HG03175 (cell line): Measurements from ENCODE around the gene WDR76.

Experiments
- ATAC-seq: cut with Tn5 transposase; IDR thresholded peaks from one replicate; pipeline ENCODE4 v1.9.1; 2021; ENCODE audit warnings: mild to moderate bottlenecking, moderate library complexity; ENCODE audit not compliant: unreplicated experiment

Gene WDR76

DNA sequence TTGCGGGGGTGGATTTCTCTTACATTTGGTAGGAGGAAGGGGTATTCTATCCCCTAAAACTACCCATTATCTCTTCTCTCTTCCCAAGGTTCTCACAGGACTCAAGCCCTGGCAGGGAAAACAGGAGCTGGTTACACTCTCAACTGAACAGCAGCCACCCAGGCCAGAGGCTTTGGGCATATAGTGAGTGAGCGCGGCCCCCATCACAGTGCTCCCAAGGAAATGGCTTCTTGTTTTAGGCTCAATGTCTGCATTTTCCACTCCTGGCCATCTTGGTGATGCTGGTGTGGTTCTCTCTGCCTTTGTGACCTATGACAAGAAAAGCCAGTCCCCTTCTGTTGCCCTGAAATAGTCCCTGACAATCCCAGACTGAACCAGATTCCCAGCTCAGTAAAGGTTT, 50.1 kb downstream of the WDR76 start:
- ATAC-seq: no peak

DNA sequence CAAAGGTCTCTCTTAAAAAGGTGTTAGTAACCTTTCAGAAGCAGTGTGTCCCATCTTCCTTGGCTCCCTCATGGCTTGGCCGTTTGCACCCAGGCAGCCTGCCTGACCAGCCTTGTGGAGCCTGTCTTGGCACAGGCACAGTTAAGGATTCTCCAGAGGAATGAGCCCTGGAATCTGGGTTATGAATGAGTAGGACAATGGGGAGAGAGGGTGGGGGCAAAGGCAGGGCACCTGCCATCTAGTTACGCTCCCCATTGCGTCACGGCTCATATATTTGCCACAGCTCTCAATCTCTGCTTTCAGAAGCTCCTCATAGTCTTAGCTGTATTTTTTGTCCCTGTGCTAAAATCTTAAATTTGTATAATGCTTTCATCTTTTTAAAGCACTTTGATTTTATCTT, 50.6 kb downstream of the WDR76 start:
- ATAC-seq: no peak

DNA sequence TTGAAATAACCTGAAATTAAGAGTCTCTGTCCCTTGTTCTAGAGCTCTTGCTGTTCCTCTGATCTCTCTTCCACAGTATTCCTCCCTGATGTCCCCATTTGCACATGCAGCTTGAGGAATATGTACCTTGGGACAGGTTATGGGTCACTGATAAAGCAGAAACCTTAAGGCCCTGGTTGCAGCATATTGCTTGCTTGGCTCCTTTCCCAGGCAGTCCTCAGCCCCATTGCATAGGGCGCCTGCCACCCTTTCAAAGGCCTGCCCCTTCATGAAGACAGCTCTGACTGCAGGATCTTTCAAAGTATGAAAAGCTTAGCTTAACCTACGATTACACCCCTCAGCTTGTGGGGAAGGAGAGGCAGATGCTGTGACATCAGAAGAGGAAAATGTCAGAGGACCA, 51.6 kb downstream of the WDR76 start:
- ATAC-seq: no peak

DNA sequence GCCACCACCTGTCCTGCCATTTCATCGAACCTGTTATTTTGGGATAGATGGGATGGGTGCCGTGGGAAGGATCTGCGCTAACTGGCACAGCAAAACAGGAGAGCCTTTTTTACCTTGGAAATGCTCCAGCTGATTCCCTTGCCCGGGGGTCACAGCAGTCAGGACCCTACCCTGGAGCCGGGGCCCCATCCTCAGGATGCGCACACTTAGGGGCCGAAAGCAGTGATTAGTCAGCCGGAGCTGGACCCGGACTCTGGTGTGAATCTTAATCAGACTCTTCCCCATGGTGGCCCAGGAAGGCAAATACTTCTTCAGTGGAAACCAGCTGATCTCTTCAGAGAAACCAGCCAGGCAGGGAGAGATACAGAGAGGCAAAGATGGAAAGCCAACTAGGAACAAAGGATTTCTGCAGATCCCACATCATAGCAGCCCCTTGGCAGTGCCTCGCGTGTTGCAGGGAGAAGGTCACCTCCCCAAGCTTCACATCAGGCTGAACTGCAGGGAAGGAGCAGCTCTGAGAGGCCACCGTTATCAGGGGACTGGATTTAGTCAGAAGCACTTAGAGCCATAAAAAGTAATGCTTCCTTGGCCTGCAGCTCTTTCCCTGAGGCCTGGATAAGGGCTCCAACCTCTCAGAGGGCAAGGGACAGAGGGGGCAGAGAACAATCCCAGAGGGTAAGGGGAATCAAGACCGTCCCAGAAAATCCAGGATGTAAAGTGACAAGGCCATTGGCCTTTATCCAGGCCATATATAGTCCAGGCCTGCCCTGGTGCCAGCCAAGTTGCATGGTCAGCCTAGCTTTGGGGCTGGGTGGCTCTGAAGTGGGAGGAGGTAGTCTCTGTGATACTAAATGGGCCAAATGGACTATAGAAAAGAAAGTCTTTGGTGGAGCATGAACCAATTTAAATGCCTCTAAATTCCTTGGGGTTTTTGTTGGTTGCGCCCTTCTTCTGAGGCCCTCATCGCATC, 52.9 kb downstream of the WDR76 start:
- ATAC-seq: no peak

GRCh38 chr15:43880406-43881194, 53.8 kb downstream of the WDR76 start:
- no peak for ATAC-seq

DNA sequence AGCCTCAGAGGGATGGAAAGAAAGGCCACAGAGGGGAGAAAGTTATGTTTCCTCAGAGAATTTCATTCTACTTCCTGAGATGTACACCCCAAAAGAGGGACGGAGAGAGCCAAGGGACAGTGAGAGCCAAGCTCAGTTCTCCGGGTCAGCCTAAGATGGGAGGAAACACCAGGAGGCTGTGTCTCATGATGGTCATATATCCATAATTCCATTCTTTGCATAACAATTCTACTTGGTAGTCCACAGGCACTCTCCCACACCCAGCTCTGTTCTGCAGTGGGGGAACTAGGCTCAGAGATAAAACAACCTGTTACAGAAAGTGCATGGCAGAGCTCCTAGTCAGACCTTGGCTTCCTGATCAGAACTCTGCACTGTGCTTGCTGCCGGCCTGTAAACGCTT, 54.4 kb downstream of the WDR76 start:
- no peak for ATAC-seq

DNA sequence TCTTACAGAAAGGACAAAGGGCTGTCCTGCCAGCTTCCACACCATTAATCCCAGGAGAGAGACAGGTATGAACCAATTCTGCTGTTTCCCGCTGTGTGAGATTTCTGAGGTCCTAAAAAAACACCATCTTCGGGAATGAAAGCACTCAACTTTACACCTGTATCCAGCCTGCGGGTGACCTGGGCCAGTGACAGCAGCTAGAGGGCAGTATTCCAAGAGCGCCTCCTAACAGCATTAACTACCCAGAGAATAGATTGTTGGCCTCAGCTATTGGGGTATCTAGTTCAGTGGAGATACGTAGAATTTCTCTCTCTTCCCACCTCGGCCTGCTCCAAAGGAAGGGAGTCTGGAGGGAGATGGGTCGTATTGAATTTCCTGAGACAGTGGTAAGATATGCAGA, 55.1 kb downstream of the WDR76 start:
- ATAC-seq: no peak

GRCh38 chr15:43883571-43883970, 56.8 kb downstream of the WDR76 start:
- no peak for ATAC-seq

GRCh38 chr15:43886558-43886957, 59.8 kb downstream of the WDR76 start:
- ATAC-seq: no peak

GRCh38 chr15:43887901-43888300, 61.1 kb downstream of the WDR76 start:
- no peak for ATAC-seq

DNA sequence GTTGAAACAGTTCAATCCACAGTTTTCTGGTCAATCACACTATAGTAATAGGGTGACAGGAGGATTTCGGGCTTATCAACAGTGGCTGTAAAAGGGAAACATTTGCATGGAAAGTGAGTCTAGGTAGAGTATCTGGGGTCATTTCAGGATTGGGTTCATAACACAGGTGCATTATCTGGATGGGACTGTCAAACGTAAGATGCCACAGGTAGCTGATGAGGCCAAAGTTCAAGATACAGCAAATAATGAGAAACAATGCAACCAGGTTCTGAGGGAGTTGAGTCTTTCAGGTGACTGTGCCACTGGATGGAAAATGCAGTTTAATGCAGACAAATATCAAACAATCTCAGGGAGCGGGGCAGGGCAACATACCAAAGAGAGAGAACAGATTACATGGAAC, 62.2 kb downstream of the WDR76 start:
- ATAC-seq: no peak

- ATAC-seq: no peak
These were observed 67.2 kb downstream of the WDR76 start for GRCh38 chr15:43893956-43894355.

DNA sequence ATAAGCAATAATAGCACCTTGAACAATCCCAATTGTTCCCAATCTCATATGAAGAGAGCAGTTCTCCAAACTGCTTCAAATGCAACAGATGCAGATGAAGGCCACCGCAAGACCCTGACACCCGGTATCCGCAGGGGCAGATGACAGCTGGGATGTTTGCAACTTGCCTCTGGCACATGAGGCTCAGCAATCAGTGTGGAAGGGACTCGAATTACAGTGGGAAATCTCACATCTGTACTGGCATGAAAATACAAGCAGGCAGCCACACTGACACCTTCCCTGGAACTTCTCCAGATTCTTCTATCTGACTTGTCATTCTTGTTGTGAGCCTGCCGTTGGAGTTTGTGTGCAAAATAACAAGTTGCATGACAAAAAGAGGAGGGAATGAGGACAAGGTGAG, 68.8 kb downstream of the WDR76 start:
- ATAC-seq: no peak

DNA sequence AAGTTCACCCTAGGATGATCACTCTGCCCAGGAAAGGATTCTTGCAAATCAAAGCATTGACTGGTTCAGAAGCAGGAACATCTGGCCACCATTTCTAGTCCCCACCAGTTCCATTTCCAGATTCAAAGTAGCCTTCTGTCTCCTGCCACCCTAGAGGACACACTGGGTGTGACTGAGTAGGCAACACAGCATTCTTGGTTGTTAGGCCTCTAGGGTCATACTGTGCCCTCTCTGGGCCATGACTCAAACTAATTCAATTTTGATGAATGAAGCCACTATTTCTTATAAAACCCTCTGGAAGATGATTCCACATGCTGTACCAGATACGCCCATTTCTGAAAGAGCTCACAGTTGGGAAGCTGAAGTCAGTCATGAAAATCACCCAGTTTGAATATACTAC, 69.7 kb downstream of the WDR76 start:
- ATAC-seq: no peak

DNA sequence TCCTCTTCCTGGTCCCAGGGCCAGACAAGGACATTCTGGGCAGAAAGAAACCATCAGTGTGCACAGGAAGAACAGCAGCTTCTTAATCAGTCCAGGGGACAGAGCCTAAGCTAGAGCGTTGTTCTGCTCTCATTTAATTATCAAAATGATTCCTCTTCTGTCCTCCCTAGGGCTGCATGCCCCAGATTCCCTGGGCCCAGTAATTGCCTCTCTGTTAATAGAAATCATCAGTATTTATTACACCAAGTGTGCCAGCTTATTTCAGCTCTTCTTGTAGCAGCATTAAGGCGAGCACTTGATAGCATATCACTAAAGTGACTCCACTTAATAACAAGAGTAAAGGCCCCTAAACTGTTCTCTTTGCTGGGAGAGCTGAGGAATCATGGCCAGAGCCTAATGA, 72.1 kb downstream of the WDR76 start:
- ATAC-seq: no peak

GRCh38 chr15:43899928-43900327, 73.1 kb downstream of the WDR76 start:
- ATAC-seq: no peak

GRCh38 chr15:43900996-43901395, 74.2 kb downstream of the WDR76 start:
- no peak for ATAC-seq

- ATAC-seq: no peak
These were observed 74.7 kb downstream of the WDR76 start for GRCh38 chr15:43901495-43901894.

DNA sequence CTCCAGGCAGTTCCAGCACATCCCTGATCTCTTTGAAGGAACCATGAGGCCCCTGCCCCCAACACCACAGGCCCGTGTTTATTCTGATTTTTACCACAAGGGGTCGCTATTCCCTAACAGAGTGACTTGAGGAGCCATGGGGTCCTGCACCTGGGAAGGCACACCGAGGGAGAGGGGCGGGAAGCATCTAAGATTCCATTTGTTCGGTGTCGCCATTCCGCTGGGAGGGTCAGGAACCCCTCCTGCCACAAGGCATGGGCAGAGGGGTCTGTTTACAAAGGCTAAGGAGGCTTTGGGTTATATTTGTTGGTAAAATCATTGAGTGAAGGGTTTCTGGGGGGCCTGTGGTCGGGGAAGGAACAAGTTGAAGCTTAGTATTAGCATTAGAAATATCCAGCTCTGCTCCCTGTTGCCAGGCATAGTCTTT, 77.1 kb downstream of the WDR76 start:
- ATAC-seq: no peak

- no peak for ATAC-seq
These were observed 79.0 kb downstream of the WDR76 start for GRCh38 chr15:43905755-43906154.

- ATAC-seq: no peak
These were observed 81.8 kb downstream of the WDR76 start for GRCh38 chr15:43908516-43909050.
